ENCODE measurements around the gene TRAPPC4.
"Not testable (repeated sequence)": the region's sequence is repeated elsewhere in the genome, so short reads cannot be mapped to it uniquely, and the experiment has no call there.

DNA sequence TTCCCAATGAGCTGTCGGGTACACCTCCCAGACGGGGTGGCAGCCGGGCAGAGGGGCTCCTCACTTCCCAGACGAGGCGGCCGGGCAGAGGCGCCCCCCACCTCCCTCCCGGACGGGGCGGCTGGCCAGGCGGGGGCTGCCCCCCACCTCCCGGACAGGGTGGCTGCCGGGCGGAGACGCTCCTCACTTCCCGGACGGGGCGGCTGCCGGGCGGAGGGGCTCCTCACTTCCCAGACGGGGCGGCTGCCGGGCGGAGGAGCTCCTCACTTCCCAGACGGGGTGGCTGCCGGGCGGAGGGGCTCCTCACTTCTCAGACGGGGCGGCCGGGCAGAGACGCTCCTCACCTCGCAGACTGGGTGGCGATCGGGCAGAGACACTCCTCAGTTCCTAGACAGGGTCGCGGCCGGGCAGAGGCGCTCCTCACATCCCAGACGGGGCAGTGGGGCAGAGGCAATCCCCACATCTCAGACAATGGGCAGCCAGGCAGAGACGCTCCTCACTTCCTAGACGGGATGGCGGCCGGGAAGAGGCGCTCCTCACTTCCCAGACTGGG is 27.0 kb upstream of the TRAPPC4 start:
- TF ChIP-seq, protein P1, sequence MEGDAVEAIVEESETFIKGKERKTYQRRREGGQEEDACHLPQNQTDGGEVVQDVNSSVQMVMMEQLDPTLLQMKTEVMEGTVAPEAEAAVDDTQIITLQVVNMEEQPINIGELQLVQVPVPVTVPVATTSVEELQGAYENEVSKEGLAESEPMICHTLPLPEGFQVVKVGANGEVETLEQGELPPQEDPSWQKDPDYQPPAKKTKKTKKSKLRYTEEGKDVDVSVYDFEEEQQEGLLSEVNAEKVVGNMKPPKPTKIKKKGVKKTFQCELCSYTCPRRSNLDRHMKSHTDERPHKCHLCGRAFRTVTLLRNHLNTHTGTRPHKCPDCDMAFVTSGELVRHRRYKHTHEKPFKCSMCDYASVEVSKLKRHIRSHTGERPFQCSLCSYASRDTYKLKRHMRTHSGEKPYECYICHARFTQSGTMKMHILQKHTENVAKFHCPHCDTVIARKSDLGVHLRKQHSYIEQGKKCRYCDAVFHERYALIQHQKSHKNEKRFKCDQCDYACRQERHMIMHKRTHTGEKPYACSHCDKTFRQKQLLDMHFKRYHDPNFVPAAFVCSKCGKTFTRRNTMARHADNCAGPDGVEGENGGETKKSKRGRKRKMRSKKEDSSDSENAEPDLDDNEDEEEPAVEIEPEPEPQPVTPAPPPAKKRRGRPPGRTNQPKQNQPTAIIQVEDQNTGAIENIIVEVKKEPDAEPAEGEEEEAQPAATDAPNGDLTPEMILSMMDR (IDR thresholded peaks at IDR 0.05), result not testable (repeated sequence)
- not testable (repeated sequence) for TF ChIP-seq POLR2A (IDR thresholded peaks at IDR 0.05)

Data from transverse colon (tissue), 3 donors.